Right lung (tissue), 5 donors: ENCODE results near the gene C2CD4A. TPM values are rescaled to one million over a fixed set of nuclear protein-coding genes. Genes with fewer than 3 reads are reported as not detected.
A peak's percentile ranks its signal among the peaks of the same experiment; 100 is the strongest.

Source experiments
- DNase-seq, 2 donors: peaks; one replicate each; pipeline ENCODE4 v3.0.0-alpha.2; 2013
- polyA plus RNA-seq, 5 donors: library from polyadenylated mRNA; unstranded; fragments of 120-200 nt; gene quantifications; one replicate each; pipeline versions ENCODE4 v1.2.1 to v1.2.3, GENCODE V29; 2013; ENCODE audit warnings: inconsistent platforms in 1 of 5, low replicate concordance in 1 of 5; ENCODE audit not compliant: insufficient read length in 5 of 5, insufficient read depth in 1 of 5

The C2CD4A gene
- polyA plus RNA-seq, 5 donors: 0.04 to 0.09 (median 0.06) TPM; not detected in 1

GRCh38 chr15:62059816-62060112 lies 7.0 kb upstream of the C2CD4A start:
- DNase-seq: peak in 1 of 2 donors; percentile 54

- peak; percentile 94 to 95 for DNase-seq
Measured at GRCh38 chr15:62060113-62060895, 6.5 kb upstream of the C2CD4A start, which contains the start of gene VPS13C. Gene VPS13C, minus strand, starts transcription at chr15:62060447. Its CDS starts 73 bp downstream, at chr15:62060374.

GRCh38 chr15:62060896-62061280 lies 5.9 kb upstream of the C2CD4A start:
- DNase-seq: no peak

GRCh38 chr15:62063825-62064635 lies 2.7 kb upstream of the C2CD4A start:
- peak in 1 of 2 donors; percentile 29 for DNase-seq

DNA sequence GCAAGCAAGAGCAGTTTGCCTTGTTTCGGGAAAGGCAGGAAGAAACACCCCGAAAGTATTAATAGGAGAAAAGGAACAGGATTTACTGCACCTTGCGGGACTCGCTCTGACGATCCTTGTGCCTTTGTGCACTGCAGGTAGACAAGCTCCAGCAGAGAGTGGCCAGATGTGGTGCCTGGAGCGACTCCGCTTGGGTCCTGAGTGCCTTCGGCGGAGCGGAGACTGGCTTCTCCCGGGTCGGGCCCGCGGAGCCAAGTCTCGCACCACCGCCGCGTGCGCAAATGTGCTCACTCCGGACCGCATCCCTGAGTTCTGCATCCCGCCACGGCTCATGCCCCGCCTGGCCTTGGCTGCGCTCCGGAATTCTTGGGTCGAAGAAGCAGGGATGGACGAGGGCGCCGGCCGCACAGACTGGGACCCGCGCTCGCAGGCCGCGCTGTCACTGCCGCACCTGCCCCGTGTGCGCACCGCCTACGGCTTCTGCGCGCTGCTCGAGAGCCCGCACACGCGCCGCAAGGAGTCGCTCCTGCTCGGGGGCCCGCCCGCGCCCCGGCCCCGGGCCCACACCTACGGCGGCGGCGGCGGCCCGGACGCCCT lies 769 bp downstream of the C2CD4A start:
- no peak for DNase-seq

DNA sequence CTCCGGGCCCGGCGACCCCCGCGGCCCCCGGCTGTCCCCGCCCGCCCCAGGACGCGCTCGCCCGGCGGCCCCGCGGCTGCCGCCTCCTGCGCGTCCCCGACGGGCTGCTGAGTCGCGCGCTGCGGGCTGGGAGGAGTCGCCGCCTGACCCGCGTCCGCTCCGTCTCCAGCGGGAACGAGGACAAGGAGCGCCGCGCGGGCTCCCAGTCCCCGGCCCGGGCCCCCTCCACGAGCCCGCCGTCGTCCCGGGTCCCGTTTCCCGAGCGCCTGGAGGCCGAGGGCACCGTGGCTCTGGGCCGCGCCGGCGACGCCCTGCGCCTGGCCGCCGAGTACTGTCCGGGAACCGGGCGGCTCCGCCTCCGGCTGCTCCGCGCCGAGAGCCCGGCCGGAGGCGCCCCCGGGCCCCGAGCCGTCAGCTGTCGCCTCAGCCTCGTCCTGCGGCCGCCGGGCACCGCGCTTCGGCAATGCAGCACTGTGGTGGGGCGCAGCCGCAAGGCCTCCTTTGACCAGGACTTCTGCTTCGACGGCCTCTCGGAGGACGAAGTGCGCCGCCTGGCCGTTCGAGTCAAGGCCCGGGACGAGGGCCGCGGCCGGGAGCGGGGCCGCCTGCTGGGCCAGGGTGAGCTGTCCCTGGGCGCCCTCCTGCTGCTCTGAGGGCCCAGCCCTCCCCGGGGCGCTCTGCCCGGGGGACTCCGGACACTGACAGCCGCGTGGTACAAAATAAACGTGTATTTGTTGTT lies 1.5 kb downstream of the C2CD4A start:
- DNase-seq: no peak

DNA sequence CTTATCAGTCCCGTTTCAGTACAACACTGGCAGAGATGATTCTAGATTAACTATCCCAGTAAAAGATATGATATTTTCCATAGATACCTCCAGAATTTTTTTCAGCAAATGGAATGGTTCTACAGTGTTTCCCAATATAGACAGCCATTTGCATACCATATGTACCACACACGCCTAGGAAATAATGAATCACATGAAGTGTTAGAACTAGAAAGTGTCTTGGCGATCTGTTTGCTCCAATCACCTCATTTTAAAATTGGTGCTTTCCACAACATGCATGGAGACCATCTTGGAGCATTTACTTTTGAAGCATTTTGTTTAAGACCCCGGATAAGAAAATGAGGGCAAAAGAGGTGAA lies 2.0 kb downstream of the C2CD4A start:
- DNase-seq: no peak

- no peak for DNase-seq
Measured at GRCh38 chr15:62069551-62069950, 2.8 kb downstream of the C2CD4A start.

DNA sequence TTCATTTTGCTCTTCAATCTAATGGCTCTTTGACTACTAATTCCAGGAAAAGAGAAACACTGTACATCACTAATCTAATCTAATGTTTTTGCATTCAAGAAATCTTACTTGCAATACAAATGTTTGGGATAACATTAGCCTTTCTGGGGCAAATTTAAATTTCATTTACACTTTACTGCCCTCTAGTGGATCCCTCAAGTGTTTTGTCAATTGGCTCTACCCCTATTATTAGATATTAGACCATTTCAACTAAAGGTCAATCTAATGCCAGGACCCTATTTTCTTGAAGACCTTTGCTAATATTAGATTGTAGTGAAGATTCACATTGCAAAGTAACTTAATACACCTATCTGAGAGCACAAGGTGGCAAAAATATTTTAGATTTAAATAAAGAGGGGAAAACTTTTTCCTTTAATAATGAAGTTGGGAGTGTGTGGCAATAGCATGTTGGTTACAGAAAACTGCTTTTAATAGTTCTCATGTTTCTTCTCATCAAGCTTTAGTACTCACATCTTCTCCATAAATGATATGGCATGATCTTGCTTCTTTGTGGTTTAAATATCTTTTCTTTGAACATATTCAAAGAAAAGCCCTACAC lies 5.0 kb downstream of the C2CD4A start:
- DNase-seq: peak in 1 of 2 donors; percentile 31

DNA sequence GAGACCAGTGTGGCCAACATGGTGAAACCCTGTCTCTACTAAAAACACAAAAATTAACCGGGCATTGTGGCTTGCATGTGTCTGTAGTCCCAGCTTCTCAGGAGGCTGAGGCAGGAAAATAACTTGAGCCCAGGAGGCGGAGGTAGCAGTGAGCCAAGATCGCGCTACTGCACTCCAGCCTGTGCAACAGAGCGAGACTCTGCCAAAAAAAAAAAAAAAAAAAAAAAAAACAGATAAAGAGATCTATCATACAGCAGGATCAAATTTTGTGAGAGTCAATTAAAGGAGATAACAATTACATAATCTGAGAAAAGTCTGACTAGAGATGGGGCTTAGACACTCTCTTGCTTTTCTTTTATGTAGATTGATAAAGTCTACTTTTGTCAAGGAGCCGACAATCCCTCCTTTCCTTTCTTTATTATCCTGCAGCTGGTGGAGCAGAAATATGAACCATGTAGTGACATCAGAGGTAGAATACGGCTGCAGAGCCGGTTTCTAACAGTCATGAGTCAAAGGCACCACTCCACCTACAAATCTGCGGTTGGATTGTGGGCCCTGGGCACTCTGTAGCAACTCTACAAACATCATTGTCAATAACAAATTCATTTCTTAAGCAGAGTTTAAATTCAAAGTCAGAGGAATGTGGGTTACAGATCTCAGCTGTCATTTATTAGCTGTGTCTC lies 9.0 kb downstream of the C2CD4A start:
- peak in 1 of 2 donors; percentile 30 for DNase-seq

- DNase-seq: no peak
Measured at GRCh38 chr15:62079594-62079993, 12.8 kb downstream of the C2CD4A start.

DNA sequence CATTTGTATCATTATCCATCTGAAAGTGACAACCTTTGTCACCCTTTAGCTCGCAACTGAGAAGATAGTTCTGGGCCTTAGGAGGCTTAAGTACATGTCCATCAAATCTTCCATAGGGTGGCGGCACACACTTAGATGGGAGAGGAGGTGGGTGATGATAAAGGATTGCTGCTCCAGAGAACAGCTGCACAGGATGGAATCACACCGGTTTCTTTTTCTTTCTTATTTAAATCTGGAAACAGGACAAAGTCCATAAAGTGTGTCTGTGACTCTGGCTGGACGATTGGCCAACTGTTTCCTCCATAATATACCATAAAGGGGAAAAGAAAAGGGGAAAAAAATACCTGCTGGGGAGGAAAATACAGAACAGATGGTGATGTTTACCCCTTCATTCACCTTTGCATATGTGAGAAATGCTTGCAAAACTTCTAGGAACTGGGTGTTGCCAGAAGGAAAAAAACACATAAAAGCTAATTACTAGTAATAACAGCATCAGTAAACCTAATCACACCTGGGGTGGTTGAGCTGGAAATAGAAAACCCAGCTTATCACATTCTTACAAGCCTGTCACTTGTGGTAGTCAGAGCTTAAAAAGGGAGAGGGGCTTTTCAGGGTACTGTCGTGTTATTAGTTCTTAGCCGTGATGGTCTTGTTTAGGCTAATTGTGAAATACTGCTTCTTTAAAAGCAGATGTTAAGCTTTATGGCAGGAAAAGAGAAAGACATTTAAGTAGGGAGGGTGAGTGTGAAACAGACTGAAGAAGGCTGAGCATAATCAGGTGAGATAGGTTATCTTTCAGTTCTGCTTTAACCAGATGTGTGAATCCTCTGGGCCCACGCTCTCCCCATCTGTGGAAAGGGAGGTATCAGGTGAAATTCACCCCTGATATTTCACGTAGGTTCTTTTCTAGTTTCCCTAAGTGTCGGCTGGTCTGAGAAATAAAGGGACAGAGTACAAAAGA lies 16.7 kb downstream of the C2CD4A start:
- DNase-seq: no peak

- DNase-seq: no peak
Measured at GRCh38 chr15:62085740-62086139, 19.0 kb downstream of the C2CD4A start.

GRCh38 chr15:62087671-62088352 lies 21.0 kb downstream of the C2CD4A start:
- DNase-seq: peak in 1 of 2 donors; percentile 42

GRCh38 chr15:62088353-62088693 lies 21.5 kb downstream of the C2CD4A start:
- no peak for DNase-seq

DNA sequence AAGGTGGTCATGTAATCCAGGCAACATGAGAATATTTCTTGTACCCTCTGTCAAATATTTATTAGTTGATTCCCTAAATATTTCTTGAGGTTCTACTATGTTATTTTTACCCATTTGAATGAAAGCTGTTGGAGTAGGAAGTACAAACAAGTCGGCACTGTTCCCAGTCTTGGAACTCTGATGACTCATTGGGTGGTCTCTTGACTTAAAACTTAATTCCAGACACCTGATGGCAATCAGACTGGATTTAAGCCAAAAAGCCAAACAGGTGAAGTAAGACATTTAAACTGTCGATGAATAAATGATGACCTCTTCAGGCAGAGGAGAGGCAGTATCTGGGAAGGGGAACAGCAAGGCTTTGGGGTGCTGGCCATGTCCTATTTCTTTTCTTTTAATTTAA lies 22.8 kb downstream of the C2CD4A start:
- no peak for DNase-seq

- DNase-seq: no peak
Measured at GRCh38 chr15:62090988-62091387, 24.2 kb downstream of the C2CD4A start.

GRCh38 chr15:62093809-62094208 lies 27.0 kb downstream of the C2CD4A start:
- DNase-seq: no peak

GRCh38 chr15:62094388-62094787 lies 27.6 kb downstream of the C2CD4A start:
- DNase-seq: no peak
